Thoracic aorta (tissue), 2 donors: ENCODE measurements around the gene SDK1. TPM values are rescaled to one million over a fixed set of nuclear protein-coding genes. Genes with fewer than 3 reads are reported as not detected.

Experiments used
- ATAC-seq: fragments of 150-250 bp; one replicate; pipeline ENCODE4 v1.8.0; 2017; ENCODE audit warnings: low read depth; ENCODE audit not compliant: insufficient number of reproducible peaks, low FRiP score
- DNase-seq: peaks from one replicate; pipeline ENCODE4 v3.0.0-alpha.2; 2020; ENCODE audit warnings: low spot score
- H3K27ac ChIP-seq, 2 donors: fragments of 200-600 bp; sonication (generic); 1 replicate in 1 of 2; 2 replicates in 1 of 2; pipeline ENCODE4 v1.5.1; 2016; ENCODE audit warnings: mild to moderate bottlenecking in 2 of 2, moderate library complexity in 2 of 2
- H3K27me3 ChIP-seq: fragments of 200-600 bp; sonication (generic); replicated peaks from 2 replicates; pipeline ENCODE4 v1.6.0; 2016; ENCODE audit warnings: mild to moderate bottlenecking; ENCODE audit not compliant: insufficient read depth
- H3K36me3 ChIP-seq: fragments of 200-600 bp; sonication (generic); one replicate; pipeline ENCODE4 v1.5.1; 2016
- H3K4me1 ChIP-seq, 2 donors: fragments of 200-600 bp; sonication (generic); 1 replicate in 1 of 2; 2 replicates in 1 of 2; pipeline versions ENCODE4 v1.5.1 to v1.6.0; 2016; ENCODE audit warnings: low read depth in 2 of 2, mild to moderate bottlenecking in 1 of 2; ENCODE audit not compliant: control insufficient read depth in 1 of 2
- H3K4me3 ChIP-seq: fragments of 200-600 bp; sonication (generic); 2 replicates; pipeline ENCODE4 v1.5.1; 2016; ENCODE audit warnings: mild to moderate bottlenecking
- H3K9me3 ChIP-seq: fragments of 200-600 bp; sonication (generic); 2 replicates; pipeline ENCODE4 v1.5.1; 2016
- total RNA-seq, 2 donors: library from RNA; depleted of rRNA; stranded (reverse); fragments of >200 nt; gene quantifications; one replicate each; pipeline versions ENCODE4 v1.1.0 to v1.2.3, GENCODE V29; 2016
- TF ChIP-seq, protein P1 (sequence below): fragments of 200-600 bp; sonication (generic); IDR thresholded peaks from one replicate; pipeline ENCODE4 v1.5.1; 2019; ENCODE audit warnings: antibody characterized with exemption

Gene SDK1
- total RNA-seq, 2 donors from 2014 or later = 27.5 to 29.2 TPM

DNA sequence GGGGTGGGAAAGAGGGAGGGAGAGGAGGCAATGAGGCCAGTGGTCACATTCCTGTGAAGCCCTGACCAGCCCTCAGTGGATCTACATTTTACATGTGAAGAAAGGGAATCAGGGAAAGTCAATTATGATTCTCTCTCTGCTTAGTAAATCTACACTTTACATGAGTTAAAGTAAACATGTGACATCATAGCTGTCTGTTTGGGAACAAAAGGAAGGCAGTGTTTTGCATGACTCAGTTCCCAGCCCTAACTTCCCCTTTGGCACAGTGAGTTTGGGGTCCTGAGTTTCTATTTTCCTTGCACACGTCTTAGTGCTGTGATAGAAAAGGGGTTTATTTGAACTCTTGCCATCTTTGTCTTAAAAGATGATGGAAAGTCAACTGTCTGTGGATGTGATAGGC is 615.1 kb downstream of the SDK1 start:
- Histone ChIP-seq H3K36me3 (no peaks in the 10 kb centered on the region), H3K4me3 (no peak overlapping the region), H3K27ac (no peak overlapping the region), H3K9me3 (no peaks in the 10 kb centered on the region), H3K27me3 (no peaks in the 10 kb centered on the region), H3K4me1 (no peaks in the 10 kb centered on the region)
- no peak for DNase-seq
- ATAC-seq = no peak
- TF ChIP-seq, protein P1, sequence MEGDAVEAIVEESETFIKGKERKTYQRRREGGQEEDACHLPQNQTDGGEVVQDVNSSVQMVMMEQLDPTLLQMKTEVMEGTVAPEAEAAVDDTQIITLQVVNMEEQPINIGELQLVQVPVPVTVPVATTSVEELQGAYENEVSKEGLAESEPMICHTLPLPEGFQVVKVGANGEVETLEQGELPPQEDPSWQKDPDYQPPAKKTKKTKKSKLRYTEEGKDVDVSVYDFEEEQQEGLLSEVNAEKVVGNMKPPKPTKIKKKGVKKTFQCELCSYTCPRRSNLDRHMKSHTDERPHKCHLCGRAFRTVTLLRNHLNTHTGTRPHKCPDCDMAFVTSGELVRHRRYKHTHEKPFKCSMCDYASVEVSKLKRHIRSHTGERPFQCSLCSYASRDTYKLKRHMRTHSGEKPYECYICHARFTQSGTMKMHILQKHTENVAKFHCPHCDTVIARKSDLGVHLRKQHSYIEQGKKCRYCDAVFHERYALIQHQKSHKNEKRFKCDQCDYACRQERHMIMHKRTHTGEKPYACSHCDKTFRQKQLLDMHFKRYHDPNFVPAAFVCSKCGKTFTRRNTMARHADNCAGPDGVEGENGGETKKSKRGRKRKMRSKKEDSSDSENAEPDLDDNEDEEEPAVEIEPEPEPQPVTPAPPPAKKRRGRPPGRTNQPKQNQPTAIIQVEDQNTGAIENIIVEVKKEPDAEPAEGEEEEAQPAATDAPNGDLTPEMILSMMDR = no peak

- Histone ChIP-seq H3K4me3 (no peak overlapping the region), H3K4me1 (peaks cover 0 to 5% of the 10 kb centered on the region in 2 donors), H3K9me3 (no peaks in the 10 kb centered on the region), H3K36me3 (no peaks in the 10 kb centered on the region), H3K27me3 (no peaks in the 10 kb centered on the region), H3K27ac (no peak overlapping the region)
- TF ChIP-seq, protein P1 = no peak
- ATAC-seq (no peak), DNase-seq (no peak)
These were observed 616.4 kb downstream of the SDK1 start for GRCh38 chr7:3917436-3917835.

- TF ChIP-seq, protein P1 = no peak
- Histone ChIP-seq H3K27ac (no peak overlapping the region), H3K4me1 (peaks cover 0 to 11% of the 10 kb centered on the region in 2 donors), H3K4me3 (no peak overlapping the region), H3K9me3 (no peaks in the 10 kb centered on the region), H3K36me3 (no peaks in the 10 kb centered on the region), H3K27me3 (no peaks in the 10 kb centered on the region)
- DNase-seq (no peak), ATAC-seq (no peak)
These were observed 617.5 kb downstream of the SDK1 start for GRCh38 chr7:3918576-3918975.

- no peak overlapping the region for H3K27ac ChIP-seq
- no peaks in the 10 kb centered on the region for H3K9me3 ChIP-seq
- TF ChIP-seq, protein P1 = peak; percentile 35
- H3K36me3 ChIP-seq = no peaks in the 10 kb centered on the region
- DNase-seq = peak; percentile 20
- H3K4me3 ChIP-seq = no peak overlapping the region
- H3K4me1 ChIP-seq = peaks cover 0 to 11% of the 10 kb centered on the region in 2 donors
- ATAC-seq = no peak
- H3K27me3 ChIP-seq = no peaks in the 10 kb centered on the region
These were observed 621.2 kb downstream of the SDK1 start for GRCh38 chr7:3922175-3922635.

DNA sequence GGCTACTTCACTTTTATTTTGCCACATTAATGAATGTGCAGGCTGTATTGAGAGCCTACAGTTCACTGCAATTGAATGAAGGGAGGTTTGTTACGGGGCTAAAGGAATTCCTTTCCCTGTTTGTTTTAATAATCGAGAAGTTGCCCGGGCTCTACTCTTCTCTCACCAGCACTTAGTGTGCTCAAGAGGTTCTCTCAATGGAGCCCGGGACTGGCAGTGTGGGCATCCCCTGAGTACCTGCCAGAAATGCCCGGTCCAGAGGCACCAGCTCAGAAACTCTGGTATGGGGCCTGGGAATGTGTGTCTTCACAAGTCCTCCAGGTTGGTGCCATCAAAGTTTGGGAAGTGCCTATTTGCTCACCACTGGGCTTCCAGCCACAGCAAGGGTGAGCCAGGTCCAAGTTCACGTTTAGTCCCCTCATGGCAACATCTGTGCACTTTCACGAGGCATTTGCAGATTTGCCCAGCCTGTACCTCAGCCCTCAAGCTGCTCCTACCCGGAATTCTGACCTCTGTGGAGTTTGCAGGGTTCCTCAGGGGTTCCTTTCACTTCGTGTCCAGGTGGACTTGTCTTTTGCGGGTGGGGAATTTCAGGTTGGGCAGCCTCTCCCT is 622.4 kb downstream of the SDK1 start:
- Histone ChIP-seq H3K4me1 (peaks cover 0 to 11% of the 10 kb centered on the region in 2 donors), H3K36me3 (no peaks in the 10 kb centered on the region), H3K27ac (no peak overlapping the region), H3K9me3 (no peaks in the 10 kb centered on the region), H3K27me3 (no peaks in the 10 kb centered on the region), H3K4me3 (no peak overlapping the region)
- TF ChIP-seq, protein P1 = no peak
- ATAC-seq (no peak), DNase-seq (no peak)
